Endothelial cell of umbilical vein (primary cell): ENCODE data around the gene PLEKHJ1. TPM values are rescaled to one million over a fixed set of nuclear protein-coding genes. Genes with fewer than 3 reads are reported as not detected.

Experiments used
- BruUV-seq: library from RNA; stranded (reverse); fragments of 400-500 nt; replicated peaks from 2 replicates; lab custom pipeline; 2021; lab: Mats Ljungman, UMichigan
- CTCF ChIA-PET: fragments of 300-600, 350-600 bp; sonication (Branson Sonifier 250); formaldehyde crosslinking; loops from one replicate; lab custom pipeline; 2021; ENCODE audit warnings: antibody characterized with exemption, inconsistent platforms; lab: Charles Lee
- POLR2A ChIA-PET: fragments of 300-600, 350-600 bp; sonication (Branson Sonifier 250); formaldehyde crosslinking; loops from one replicate; lab custom pipeline; 2021; ENCODE audit warnings: antibody characterized with exemption, inconsistent platforms; lab: Charles Lee
- DNase-seq: peaks from one replicate; pipeline ENCODE4 v3.0.0-alpha.2; 2011; ENCODE audit warnings: low read depth, low spot score
- FAIRE-seq: peaks from 2 replicates; lab custom pipeline; 2011; peaks lifted over from hg19 to GRCh38; lab: Jason Lieb, UNC
- H2AFZ ChIP-seq: 2 replicates; pipeline ENCODE4 v1.6.0; 2012; ENCODE audit warnings: low read depth, low read length, control low read depth, inconsistent platforms
- H3K27ac ChIP-seq: 2 replicates; pipeline ENCODE4 v1.5.1; 2011; ENCODE audit warnings: low read depth, mild to moderate bottlenecking, control low read depth, low read length, moderate library complexity; ENCODE audit not compliant: insufficient read depth
- H3K27me3 ChIP-seq, 2 experiments: 2 replicates each; pipeline versions ENCODE4 v1.6.0 to v1.6.1; 2011; ENCODE audit warnings: low read length in 2 of 2, mixed read lengths in 1 of 2; ENCODE audit not compliant: control insufficient read depth in 2 of 2, insufficient read depth in 2 of 2
- H3K36me3 ChIP-seq, 2 experiments: 2 replicates in 1 of 2; 3 replicates in 1 of 2; pipeline ENCODE4 v1.5.1; 2011; ENCODE audit warnings: low read length in 2 of 2, mild to moderate bottlenecking in 1 of 2, moderate library complexity in 1 of 2; ENCODE audit not compliant: control insufficient read depth in 2 of 2, insufficient read depth in 2 of 2; ENCODE audit errors: extremely low read depth in 1 of 2
- H3K4me1 ChIP-seq: 3 replicates; pipeline ENCODE4 v1.5.1; 2011; ENCODE audit warnings: mild to moderate bottlenecking, low read length; ENCODE audit not compliant: control insufficient read depth, insufficient read depth; ENCODE audit errors: extremely low read depth
- H3K4me2 ChIP-seq: 2 replicates; pipeline ENCODE4 v1.6.1; 2011; ENCODE audit warnings: low read length, control low read depth, mixed read lengths; ENCODE audit not compliant: insufficient read depth
- H3K4me3 ChIP-seq, 3 experiments: fragments of 200-600 bp in 1 of 3; sonication (generic), shearing (Covaris generic) in 1 of 3; replicated peaks in 1 of 3; 2 replicates each; pipeline ENCODE4 v1.5.1; 2011 to 2016; ENCODE audit warnings: control low read depth in 3 of 3, low read length in 3 of 3, mild to moderate bottlenecking in 2 of 3, inconsistent platforms in 1 of 3, low read depth in 1 of 3, moderate library complexity in 1 of 3; ENCODE audit not compliant: insufficient read depth in 1 of 3
- H3K79me2 ChIP-seq: 2 replicates; pipeline ENCODE4 v1.6.0; 2012; ENCODE audit warnings: low read length, inconsistent platforms; ENCODE audit not compliant: control insufficient read depth, insufficient read depth
- H3K9ac ChIP-seq: replicated peaks from 2 replicates; pipeline ENCODE3; 2011; ENCODE audit warnings: low read length, control low read depth; ENCODE audit not compliant: insufficient read depth; ENCODE audit errors: extremely low read depth
- H3K9me1 ChIP-seq: replicated peaks from 3 replicates; pipeline ENCODE4 v1.6.0; 2011; ENCODE audit warnings: mild to moderate bottlenecking, low read length; ENCODE audit not compliant: control insufficient read depth, insufficient read depth; ENCODE audit errors: extremely low read depth
- H3K9me3 ChIP-seq: replicated peaks from 2 replicates; pipeline ENCODE4 v1.5.1; 2012; ENCODE audit warnings: low read length, inconsistent platforms; ENCODE audit not compliant: control insufficient read depth, insufficient read depth
- H4K20me1 ChIP-seq: replicated peaks from 2 replicates; pipeline ENCODE3; 2011; ENCODE audit warnings: mild to moderate bottlenecking, low read length; ENCODE audit not compliant: control insufficient read depth, insufficient read depth; ENCODE audit errors: extremely low read depth
- CTCF ChIP-seq, 2 donors: IDR thresholded peaks; 1 replicate in 1 of 2; 2 replicates in 1 of 2; pipeline ENCODE4 v1.5.1; 2011; ENCODE audit warnings: low read length in 2 of 2, mild to moderate bottlenecking in 2 of 2, moderate library complexity in 2 of 2, control low read depth in 1 of 2, inconsistent platforms in 1 of 2, low read depth in 1 of 2; ENCODE audit not compliant: insufficient read depth in 1 of 2; ENCODE audit errors: extremely low read depth in 1 of 2
- EZH2 ChIP-seq: IDR thresholded peaks from 2 replicates; pipeline ENCODE4 v1.6.1; 2012; ENCODE audit warnings: borderline replicate concordance, low read depth, mild to moderate bottlenecking, moderate library complexity, low read length, inconsistent platforms; ENCODE audit not compliant: severe bottlenecking
- FOS ChIP-seq: IDR thresholded peaks from 2 replicates; pipeline ENCODE4 v1.6.1; 2011; ENCODE audit warnings: mild to moderate bottlenecking, low read length, moderate library complexity, borderline replicate concordance; ENCODE audit not compliant: insufficient read depth
- GATA2 ChIP-seq: IDR thresholded peaks from 2 replicates; pipeline ENCODE4 v1.7.0; 2011; ENCODE audit warnings: low read depth, mild to moderate bottlenecking, moderate library complexity, mixed read lengths, low read length; ENCODE audit not compliant: insufficient read length, insufficient read depth
- JUN ChIP-seq: IDR thresholded peaks from 2 replicates; pipeline ENCODE4 v1.6.1; 2011; ENCODE audit warnings: borderline replicate concordance, low read depth; ENCODE audit not compliant: insufficient read length, insufficient read depth
- MAX ChIP-seq: IDR thresholded peaks from 2 replicates; pipeline ENCODE4 v1.6.1; 2011; ENCODE audit not compliant: insufficient read depth, insufficient read length
- MYC ChIP-seq: IDR thresholded peaks from one replicate; pipeline ENCODE4 v1.6.1; 2011; ENCODE audit warnings: mild to moderate bottlenecking, low read depth, low read length
- POLR2A ChIP-seq: IDR thresholded peaks from 2 replicates; pipeline ENCODE4 v1.6.1; 2012; ENCODE audit warnings: low read depth, mild to moderate bottlenecking, control low read depth, low read length
- POLR2AphosphoS5 ChIP-seq: IDR thresholded peaks from 2 replicates; pipeline ENCODE4 v1.6.1; 2012; ENCODE audit warnings: low read depth, mild to moderate bottlenecking, control low read depth, low read length, moderate library complexity; ENCODE audit not compliant: insufficient read depth
- dilution Hi-C: fragments of 300-500 bp; cut with MboI; formaldehyde crosslinking; loops from one replicate; pipeline ENCODE4 v1.15.0; 2019; ENCODE audit warnings: low sequenced_read_pairs; ENCODE audit not compliant: extremely low pct_ligation_motif_present
- intact Hi-C: fragments of 100-400 bp; cut with micrococcal nuclease; formaldehyde crosslinking; loops from one replicate; pipeline ENCODE4 v1.10.0; 2022
- polyA plus RNA-seq, 4 experiments: library from polyadenylated mRNA; depleted of rRNA in 3 of 4; stranded (reverse) in 3 of 4; unstranded in 1 of 4; fragments of >200 nt; gene quantifications; 2 replicates each; pipeline versions ENCODE4 v1.2.1 to v1.2.3, GENCODE V29; 2011 to 2012; ENCODE audit warnings: missing spikeins in 1 of 4
- total RNA-seq: library from RNA; stranded (reverse); gene quantifications from 2 replicates; pipeline ENCODE4 v1.2.3, GENCODE V29; 2021

The PLEKHJ1 gene
- total and polyA plus RNA-seq, 2 donors (not counting 3 experiments of a cell fraction or from before 2014, with no cell fraction given): 82.4 to 115 TPM

- H3K4me1 ChIP-seq: no peaks in the 10 kb centered on the region
- FAIRE-seq: no peak
- BruUV-seq: no TSS peak
Measured at GRCh38 chr19:2224754-2225349, 11.3 kb downstream of the PLEKHJ1 start.

More at GRCh38 chr19:2224754-2225349, 11.3 kb downstream of the PLEKHJ1 start:
- H2AFZ ChIP-seq: no peak overlapping the region
- CTCF ChIA-PET: interaction anchor here (1.3 kb wide), 1 partner anchor 69 kb away, joined by 5 read pairs; no protein-coding TSS in a partner anchor
- no peak for DNase-seq
- intact Hi-C loops (no loop called here), dilution Hi-C loops (no loop called here)
- H3K79me2 ChIP-seq: no peaks in the 10 kb centered on the region
- no peaks in the 10 kb centered on the region for H3K27me3 ChIP-seq
- H4K20me1 ChIP-seq: no peaks in the 10 kb centered on the region
- peaks cover 2 to 29% of the 10 kb centered on the region in 2 experiments for H3K36me3 ChIP-seq
- no peak overlapping the region for H3K4me2 ChIP-seq
- no peak overlapping the region for H3K9ac ChIP-seq
- POLR2A ChIA-PET: no interaction called here
- H3K9me3 ChIP-seq: no peaks in the 10 kb centered on the region
- no peak overlapping the region for H3K4me3 ChIP-seq
- TF ChIP-seq POLR2AphosphoS5 (no peak), EZH2 (no peak), CTCF (IDR thresholded peaks at IDR 0.05; ENCODE audit: extremely low read depth in 1 of 2, insufficient read depth in 1 of 2, low read depth in 1 of 2, low read length in 2 of 2) (no peak), POLR2A (no peak), GATA2 (no peak), FOS (no peak), JUN (no peak), MAX (no peak), MYC (no peak)
- H3K9me1 ChIP-seq: no peaks in the 10 kb centered on the region
- no peak overlapping the region for H3K27ac ChIP-seq
